GM12872 (cell line): ENCODE data around the gene COL15A1.
A peak's percentile ranks its signal among the peaks of the same experiment; 100 is the strongest.

Experiments used
- TF ChIP-seq, protein P1 (sequence below): IDR thresholded peaks from 3 replicates; pipeline ENCODE4 v1.5.1; 2011; ENCODE audit warnings: low read depth, mild to moderate bottlenecking, low read length, moderate library complexity; ENCODE audit not compliant: insufficient read depth

COL15A1 gene

DNA sequence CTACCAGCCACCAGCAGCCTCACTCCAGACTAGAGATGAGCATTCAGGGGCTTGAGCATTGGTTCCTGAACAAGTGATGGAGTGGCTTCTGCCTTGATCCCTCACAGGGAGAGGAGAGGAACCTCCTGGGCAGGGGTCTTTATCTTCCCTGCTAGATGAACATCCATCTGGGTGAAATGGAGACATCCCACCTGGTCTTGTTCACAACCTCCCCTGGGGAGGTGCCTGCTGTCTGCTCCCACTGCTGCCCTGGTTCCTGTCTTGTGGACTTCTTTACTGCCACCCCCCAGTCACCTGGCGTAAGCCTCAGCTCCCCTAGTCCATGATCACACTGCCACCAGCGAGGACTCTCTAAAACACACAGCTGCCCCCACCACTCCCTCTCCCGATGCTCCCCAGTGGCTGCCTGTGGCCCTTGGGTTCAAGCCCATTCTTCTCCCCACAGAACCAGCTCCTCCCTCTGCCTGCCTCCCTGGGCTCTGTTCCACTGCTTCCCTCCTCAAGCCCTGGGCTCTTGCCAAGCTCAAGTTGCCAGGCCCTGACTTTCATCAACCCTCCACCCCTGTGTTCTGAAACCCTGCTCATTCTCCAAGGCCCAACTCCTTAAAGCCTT, 51.5 kb downstream of the COL15A1 start:
- TF ChIP-seq, protein P1, sequence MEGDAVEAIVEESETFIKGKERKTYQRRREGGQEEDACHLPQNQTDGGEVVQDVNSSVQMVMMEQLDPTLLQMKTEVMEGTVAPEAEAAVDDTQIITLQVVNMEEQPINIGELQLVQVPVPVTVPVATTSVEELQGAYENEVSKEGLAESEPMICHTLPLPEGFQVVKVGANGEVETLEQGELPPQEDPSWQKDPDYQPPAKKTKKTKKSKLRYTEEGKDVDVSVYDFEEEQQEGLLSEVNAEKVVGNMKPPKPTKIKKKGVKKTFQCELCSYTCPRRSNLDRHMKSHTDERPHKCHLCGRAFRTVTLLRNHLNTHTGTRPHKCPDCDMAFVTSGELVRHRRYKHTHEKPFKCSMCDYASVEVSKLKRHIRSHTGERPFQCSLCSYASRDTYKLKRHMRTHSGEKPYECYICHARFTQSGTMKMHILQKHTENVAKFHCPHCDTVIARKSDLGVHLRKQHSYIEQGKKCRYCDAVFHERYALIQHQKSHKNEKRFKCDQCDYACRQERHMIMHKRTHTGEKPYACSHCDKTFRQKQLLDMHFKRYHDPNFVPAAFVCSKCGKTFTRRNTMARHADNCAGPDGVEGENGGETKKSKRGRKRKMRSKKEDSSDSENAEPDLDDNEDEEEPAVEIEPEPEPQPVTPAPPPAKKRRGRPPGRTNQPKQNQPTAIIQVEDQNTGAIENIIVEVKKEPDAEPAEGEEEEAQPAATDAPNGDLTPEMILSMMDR = no peak

DNA sequence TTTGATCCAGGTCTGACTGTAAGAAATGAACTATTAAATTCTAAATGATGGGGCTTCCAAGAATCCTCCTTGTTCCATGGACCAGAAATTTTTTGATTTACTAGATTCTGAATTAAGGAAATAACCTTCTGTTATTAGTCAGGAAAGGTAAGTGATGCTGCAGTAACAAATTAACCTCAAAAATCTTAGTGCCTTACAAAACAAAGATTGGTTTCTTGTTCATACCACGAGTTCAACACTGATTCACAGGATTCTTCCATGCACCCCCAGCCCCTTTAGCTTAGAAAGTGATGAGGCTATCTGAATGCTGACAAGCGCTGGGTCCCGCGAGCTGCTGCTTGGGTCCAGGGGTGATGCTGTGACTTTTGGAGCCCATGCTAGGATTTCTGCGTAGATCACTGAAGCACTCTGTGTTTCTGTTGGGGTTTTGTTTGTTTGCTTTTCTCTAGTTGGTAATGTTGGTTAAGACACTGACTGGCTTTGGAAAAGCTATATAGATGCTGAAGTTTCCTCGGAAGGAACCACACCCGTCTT, 52.3 kb downstream of the COL15A1 start:
- TF ChIP-seq, protein P1 = no peak

DNA sequence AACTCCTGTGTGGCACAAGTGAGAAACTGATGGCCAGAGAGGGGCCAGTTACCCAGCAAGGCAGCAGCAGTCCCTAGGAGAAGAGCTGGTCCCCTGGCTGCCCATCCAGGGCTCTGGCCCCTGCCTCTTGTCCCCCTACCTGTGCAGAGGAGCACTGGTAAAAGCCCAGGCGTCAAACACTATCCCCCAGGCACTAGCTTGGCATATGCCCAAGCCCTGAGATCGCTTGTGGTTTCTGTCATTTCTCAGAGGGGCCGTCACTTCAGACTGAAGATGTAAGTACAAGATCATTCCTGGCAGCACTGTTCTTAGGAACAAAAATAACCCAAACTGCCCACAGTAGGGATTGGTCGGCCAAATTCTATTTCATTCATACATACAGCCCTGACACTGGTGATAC, 53.9 kb downstream of the COL15A1 start:
- TF ChIP-seq, protein P1 = no peak

DNA sequence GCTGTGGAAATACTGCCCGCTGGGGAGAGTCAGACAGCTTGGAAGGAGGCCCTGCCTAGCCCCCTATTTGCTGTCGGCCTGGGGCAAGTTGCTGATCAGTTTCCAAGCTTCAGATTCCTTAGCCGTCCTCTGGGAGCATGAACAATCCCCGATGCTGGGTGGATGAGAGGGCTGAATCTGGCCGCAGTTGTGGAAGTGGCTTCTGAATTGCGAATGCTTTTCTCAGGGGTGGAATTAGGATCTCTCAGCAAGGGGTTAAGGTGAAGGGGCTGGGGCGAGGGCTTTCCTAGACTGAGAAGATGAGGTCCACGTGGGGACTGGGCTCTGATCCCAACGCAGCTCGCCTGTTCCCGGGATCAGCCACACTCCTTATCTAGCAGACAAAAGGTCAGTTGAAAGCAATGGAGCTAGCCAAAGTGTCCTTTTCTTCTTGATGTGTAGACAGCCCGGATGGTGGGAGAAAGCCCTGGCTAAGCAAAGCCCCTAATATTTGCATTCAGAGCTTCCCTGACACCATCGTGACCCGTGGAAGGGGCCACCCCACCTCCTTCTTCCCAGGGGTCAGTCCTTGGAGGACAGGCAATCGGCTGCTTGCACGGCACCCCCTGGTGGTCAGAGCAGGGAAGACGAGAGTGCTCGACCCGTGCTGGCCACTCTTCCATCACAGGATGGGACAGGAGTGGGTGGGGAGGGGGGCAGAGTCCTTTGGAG, 54.9 kb downstream of the COL15A1 start:
- TF ChIP-seq, protein P1 = peak; percentile 91

DNA sequence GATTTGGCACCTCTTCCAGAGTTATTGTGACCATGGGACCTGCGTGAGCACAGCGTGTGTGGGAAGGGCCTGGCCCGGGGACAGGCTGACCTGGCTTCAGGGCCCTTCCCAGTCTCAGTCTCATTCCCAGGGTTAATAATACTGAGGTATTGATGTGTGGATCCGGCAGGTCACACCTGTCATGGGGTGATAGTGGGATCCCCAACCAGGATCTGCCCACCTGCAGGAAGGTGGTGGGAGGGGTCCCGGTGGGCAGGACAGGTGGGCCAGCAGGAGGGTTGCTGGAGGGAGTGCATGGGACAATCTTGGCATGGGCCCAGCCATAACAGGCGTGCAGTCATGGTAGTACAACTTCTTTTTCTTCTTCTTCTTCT, 55.4 kb downstream of the COL15A1 start:
- TF ChIP-seq, protein P1 = no peak

DNA sequence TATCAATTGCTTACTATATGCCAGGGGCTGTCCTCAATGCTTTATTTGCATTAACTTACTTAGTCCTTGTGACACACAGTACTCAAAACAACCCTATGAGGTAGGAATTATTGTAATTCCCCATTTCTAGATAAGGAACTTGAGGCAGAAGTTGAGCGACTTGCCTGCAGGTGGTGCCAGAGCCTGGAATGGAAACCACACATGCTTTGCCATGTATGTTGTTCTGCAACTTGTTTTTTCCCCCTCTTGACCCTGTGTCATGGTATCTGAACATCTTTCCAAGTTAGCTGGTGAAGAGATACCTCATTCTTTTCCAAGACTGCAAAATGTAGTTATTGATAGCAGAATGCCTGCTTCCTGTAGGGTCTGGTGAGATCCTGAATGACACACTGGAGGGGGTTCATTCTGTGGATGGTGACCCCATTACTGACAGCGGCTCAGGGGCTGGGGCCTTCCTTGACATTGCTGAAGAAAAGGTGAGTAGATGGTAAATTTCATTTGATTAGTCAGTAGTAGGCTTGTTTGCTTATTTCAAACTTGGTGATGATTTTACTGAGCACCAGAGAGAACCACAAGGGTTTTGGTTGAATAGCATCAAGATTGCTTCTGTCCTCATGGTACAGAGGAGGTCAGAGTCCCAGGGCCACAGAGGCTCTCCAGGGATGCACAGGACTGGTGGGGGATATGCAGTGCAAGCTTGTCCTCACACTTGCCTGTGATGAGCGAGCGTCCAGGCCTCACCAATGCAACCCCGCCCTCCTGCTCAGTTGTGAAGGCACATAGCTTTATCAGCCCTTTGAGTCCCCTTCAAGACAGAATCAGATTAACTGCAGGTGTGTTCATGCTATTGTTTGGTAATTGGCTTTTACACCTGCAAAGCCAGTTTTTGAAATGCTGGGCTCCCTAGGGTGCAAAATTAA, 57.0 kb downstream of the COL15A1 start:
- TF ChIP-seq, protein P1 = peak; percentile 77

DNA sequence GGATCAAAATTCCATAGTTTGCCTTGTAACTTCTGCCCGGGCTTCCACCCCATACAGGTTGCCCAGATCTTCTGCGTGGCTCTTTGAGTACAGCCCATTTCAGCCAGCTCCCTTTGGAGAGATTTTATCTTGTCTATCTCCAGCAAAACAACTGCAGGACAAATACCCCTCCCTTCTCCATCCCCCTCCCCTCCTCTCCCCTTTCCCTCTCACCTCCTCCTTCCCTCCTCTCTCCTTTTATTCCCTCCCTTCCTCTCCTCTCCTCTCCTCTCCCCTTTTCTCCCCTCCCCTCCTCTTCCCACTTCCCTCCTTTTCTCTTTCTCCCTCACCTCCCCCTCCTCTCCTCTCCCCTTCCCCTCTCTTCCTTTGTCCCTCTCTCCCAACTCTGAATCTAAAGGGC, 58.2 kb downstream of the COL15A1 start:
- TF ChIP-seq, protein P1 = no peak
